OCI-LY7 (cell line): Measurements from ENCODE around the gene FST.

Experiments used
- EZH2phosphoT487 ChIP-seq: fragments of 200-600 bp; sonication (generic); IDR thresholded peaks from 2 replicates; pipeline ENCODE4 v1.6.1; 2018; ENCODE audit warnings: low read depth, borderline replicate concordance, mild to moderate bottlenecking, mixed run types, antibody characterized with exemption, low read length, moderate library complexity, mixed read lengths
- TF ChIP-seq, protein P1 (sequence below): fragments of 200-600 bp; sonication (generic); conservative IDR thresholded peaks from 2 replicates; pipeline ENCODE4 v1.5.1; 2014; ENCODE audit warnings: mild to moderate bottlenecking, antibody characterized with exemption, low read length, moderate library complexity, mixed read lengths

DNA sequence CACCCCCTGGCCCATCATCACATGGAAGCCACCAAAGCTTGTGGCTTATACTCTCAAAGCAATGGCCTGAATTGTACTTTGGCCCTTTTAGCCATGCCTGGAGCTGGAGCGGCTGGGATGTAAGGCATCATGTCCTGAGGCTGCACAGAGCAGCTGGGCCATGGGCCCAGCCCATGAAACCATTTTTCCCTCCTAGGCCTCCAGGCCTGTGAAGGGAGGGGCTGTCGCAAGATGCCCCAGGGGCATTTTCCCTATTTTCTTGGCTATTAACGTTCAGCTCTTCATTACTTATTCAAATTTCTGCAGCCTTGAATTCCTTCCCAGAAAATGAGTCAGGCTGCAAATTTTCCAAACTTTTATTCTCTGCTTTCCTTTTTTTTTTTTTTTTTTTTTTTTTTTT lies 27.7 kb downstream of the FST start:
- TF ChIP-seq, protein P1, sequence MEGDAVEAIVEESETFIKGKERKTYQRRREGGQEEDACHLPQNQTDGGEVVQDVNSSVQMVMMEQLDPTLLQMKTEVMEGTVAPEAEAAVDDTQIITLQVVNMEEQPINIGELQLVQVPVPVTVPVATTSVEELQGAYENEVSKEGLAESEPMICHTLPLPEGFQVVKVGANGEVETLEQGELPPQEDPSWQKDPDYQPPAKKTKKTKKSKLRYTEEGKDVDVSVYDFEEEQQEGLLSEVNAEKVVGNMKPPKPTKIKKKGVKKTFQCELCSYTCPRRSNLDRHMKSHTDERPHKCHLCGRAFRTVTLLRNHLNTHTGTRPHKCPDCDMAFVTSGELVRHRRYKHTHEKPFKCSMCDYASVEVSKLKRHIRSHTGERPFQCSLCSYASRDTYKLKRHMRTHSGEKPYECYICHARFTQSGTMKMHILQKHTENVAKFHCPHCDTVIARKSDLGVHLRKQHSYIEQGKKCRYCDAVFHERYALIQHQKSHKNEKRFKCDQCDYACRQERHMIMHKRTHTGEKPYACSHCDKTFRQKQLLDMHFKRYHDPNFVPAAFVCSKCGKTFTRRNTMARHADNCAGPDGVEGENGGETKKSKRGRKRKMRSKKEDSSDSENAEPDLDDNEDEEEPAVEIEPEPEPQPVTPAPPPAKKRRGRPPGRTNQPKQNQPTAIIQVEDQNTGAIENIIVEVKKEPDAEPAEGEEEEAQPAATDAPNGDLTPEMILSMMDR, result no peak
- no peak for TF ChIP-seq EZH2phosphoT487
